Measurements from ENCODE around the gene MGLL.

MGLL gene

GRCh38 chr3:127702151-127702578 lies 120.2 kb downstream of the MGLL start:
- Histone ChIP-seq H3K9ac (ENCODE audit: low read length) (no peak overlapping the region), H3K36me3 (replicated peaks; ENCODE audit: low read depth, low read length) (peaks cover 55% of the 10 kb centered on the region), H3K4me3 (ENCODE audit: low read length) (no peak overlapping the region), H3K27me3 (ENCODE audit: low read depth, low read length) (no peaks in the 10 kb centered on the region), H3K4me1 (ENCODE audit: low read length) (peaks cover 16% of the 10 kb centered on the region), H3K9me3 (ENCODE audit: insufficient read depth, low read length) (no peaks in the 10 kb centered on the region), H3K4me2 (ENCODE audit: low read length) (no peak overlapping the region), H3K27ac (ENCODE audit: low read length) (no peak overlapping the region), H4K20me1 (ENCODE audit: insufficient read depth, low read length) (no peaks in the 10 kb centered on the region), H3K79me2 (ENCODE audit: low read length) (peaks cover 25% of the 10 kb centered on the region), H2AFZ (ENCODE audit: low read depth, low read length) (no peak overlapping the region)
- TF ChIP-seq CTCF (IDR thresholded peaks at IDR 0.05; ENCODE audit: low read depth, low read length) (no peak), EZH2phosphoT487 (IDR thresholded peaks at IDR 0.05; ENCODE audit: low read depth) (no peak)

GRCh38 chr3:127701280-127701911 lies 120.9 kb downstream of the MGLL start:
- H3K4me2 ChIP-seq (ENCODE audit: low read length) = no peak overlapping the region
- H3K4me1 ChIP-seq (ENCODE audit: low read length) = peaks cover 24% of the 10 kb centered on the region
- TF ChIP-seq CTCF (IDR thresholded peaks at IDR 0.05; ENCODE audit: low read depth, low read length) = no peak
- no peak for TF ChIP-seq EZH2phosphoT487 (IDR thresholded peaks at IDR 0.05; ENCODE audit: low read depth)
- H3K9me3 ChIP-seq (ENCODE audit: insufficient read depth, low read length) = no peaks in the 10 kb centered on the region
- H3K27ac ChIP-seq (ENCODE audit: low read length) = no peak overlapping the region
- no peak overlapping the region for H2AFZ ChIP-seq (ENCODE audit: low read depth, low read length)
- H3K9ac ChIP-seq (ENCODE audit: low read length) = no peak overlapping the region
- no peak overlapping the region for H3K4me3 ChIP-seq (ENCODE audit: low read length)
- peaks cover 54% of the 10 kb centered on the region for H3K36me3 ChIP-seq (replicated peaks; ENCODE audit: low read depth, low read length)
- peaks cover 25% of the 10 kb centered on the region for H3K79me2 ChIP-seq (ENCODE audit: low read length)
- H4K20me1 ChIP-seq (ENCODE audit: insufficient read depth, low read length) = no peaks in the 10 kb centered on the region
- no peaks in the 10 kb centered on the region for H3K27me3 ChIP-seq (ENCODE audit: low read depth, low read length)

- Histone ChIP-seq H3K27me3 (ENCODE audit: low read depth, low read length) (no peaks in the 10 kb centered on the region), H2AFZ (ENCODE audit: low read depth, low read length) (no peak overlapping the region), H4K20me1 (ENCODE audit: insufficient read depth, low read length) (no peaks in the 10 kb centered on the region), H3K27ac (ENCODE audit: low read length) (no peak overlapping the region), H3K9ac (ENCODE audit: low read length) (no peak overlapping the region), H3K4me2 (ENCODE audit: low read length) (no peak overlapping the region), H3K79me2 (ENCODE audit: low read length) (peaks cover 23% of the 10 kb centered on the region), H3K36me3 (replicated peaks; ENCODE audit: low read depth, low read length) (peaks cover 46% of the 10 kb centered on the region), H3K4me3 (ENCODE audit: low read length) (no peak overlapping the region), H3K4me1 (ENCODE audit: low read length) (peaks cover 25% of the 10 kb centered on the region), H3K9me3 (ENCODE audit: insufficient read depth, low read length) (no peaks in the 10 kb centered on the region)
- TF ChIP-seq EZH2phosphoT487 (IDR thresholded peaks at IDR 0.05; ENCODE audit: low read depth) (no peak), CTCF (IDR thresholded peaks at IDR 0.05; ENCODE audit: low read depth, low read length) (no peak)
Observed at GRCh38 chr3:127700406-127700805, 121.9 kb downstream of the MGLL start.

GRCh38 chr3:127699416-127700300 lies 122.7 kb downstream of the MGLL start:
- TF ChIP-seq EZH2phosphoT487 (IDR thresholded peaks at IDR 0.05; ENCODE audit: low read depth) (no peak), CTCF (IDR thresholded peaks at IDR 0.05; ENCODE audit: low read depth, low read length) (no peak)
- H3K79me2 ChIP-seq (ENCODE audit: low read length) = peaks cover 23% of the 10 kb centered on the region
- H4K20me1 ChIP-seq (ENCODE audit: insufficient read depth, low read length) = no peaks in the 10 kb centered on the region
- H2AFZ ChIP-seq (ENCODE audit: low read depth, low read length) = no peak overlapping the region
- peak overlapping the region; percentile 16; the same call in 1 of the 2 replicates for H3K27ac ChIP-seq (ENCODE audit: low read length)
- peaks cover 25% of the 10 kb centered on the region for H3K4me1 ChIP-seq (ENCODE audit: low read length)
- H3K4me3 ChIP-seq (ENCODE audit: low read length) = no peak overlapping the region
- H3K9me3 ChIP-seq (ENCODE audit: insufficient read depth, low read length) = no peaks in the 10 kb centered on the region
- H3K27me3 ChIP-seq (ENCODE audit: low read depth, low read length) = no peaks in the 10 kb centered on the region
- H3K9ac ChIP-seq (ENCODE audit: low read length) = no peak overlapping the region
- no peak overlapping the region for H3K4me2 ChIP-seq (ENCODE audit: low read length)
- peaks cover 50% of the 10 kb centered on the region for H3K36me3 ChIP-seq (replicated peaks; ENCODE audit: low read depth, low read length)

Data from OCI-LY3 (cell line).